ENCODE results near the gene KAT2A. TPM values are rescaled to one million over a fixed set of nuclear protein-coding genes. Genes with fewer than 3 reads are reported as not detected.
A peak's percentile ranks its signal among the peaks of the same experiment; 100 is the strongest.

Gene KAT2A
- total and polyA plus RNA-seq, 10 donors, result 37.8 to 168 (median 49.5) TPM

DNA sequence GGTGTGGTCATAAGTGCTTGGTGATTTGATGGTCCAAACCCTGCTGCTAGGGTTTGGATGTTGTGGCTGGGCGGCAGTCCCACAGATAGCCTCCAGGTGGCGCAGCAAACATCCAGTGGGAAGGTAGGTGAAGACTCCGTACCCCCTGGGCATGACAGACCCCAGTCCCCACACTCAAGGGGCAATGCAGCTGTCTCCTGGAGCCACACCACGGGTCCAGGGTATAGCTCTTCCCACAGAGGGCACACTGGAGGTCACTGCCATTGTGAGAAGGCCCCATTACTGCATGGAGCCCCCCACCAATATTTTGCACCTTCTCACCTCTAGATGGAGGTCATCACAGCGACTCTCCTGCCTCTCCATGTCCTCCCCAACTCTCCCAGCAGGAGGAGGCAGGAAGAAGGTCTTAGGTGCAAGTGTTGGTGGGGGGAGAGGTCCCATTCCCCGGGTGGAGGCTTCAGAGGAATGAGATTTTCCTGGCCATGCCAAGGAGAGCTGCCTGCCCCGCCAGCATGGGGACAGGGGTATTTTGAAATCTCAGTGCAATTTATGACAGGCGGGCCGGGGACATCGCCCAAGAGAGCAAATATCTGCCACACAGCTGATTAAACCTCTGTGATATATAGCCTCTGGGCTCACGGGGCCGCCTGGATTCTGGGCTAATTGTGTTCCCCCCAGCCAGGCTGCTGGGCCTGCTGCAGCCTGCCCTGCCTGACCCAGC, 53.6 kb downstream of the KAT2A start:
- 43 to 54% (median 47%) methylated on average over 11 to 12 of the region's 12 CpGs for WGBS, 5 donors
- Histone ChIP-seq H3K36me3 (no peaks in the 10 kb centered on the region), H3K4me3 (no peak overlapping the region), H3K4me1 (peaks cover 0 to 36% (median 14%) of the 10 kb centered on the region in 6 donors), H3K27me3 (replicated peaks in 1 of 7) (peaks cover 0 to 30% (median 11%) of the 10 kb centered on the region in 7 donors), H3K27ac (no peak overlapping the region), H3K9me3 (no peaks in the 10 kb centered on the region)
- intact Hi-C loops (cut with DNase I; ENCODE audit: low total_unique reads), result no loop called here
- TF ChIP-seq, protein P1, sequence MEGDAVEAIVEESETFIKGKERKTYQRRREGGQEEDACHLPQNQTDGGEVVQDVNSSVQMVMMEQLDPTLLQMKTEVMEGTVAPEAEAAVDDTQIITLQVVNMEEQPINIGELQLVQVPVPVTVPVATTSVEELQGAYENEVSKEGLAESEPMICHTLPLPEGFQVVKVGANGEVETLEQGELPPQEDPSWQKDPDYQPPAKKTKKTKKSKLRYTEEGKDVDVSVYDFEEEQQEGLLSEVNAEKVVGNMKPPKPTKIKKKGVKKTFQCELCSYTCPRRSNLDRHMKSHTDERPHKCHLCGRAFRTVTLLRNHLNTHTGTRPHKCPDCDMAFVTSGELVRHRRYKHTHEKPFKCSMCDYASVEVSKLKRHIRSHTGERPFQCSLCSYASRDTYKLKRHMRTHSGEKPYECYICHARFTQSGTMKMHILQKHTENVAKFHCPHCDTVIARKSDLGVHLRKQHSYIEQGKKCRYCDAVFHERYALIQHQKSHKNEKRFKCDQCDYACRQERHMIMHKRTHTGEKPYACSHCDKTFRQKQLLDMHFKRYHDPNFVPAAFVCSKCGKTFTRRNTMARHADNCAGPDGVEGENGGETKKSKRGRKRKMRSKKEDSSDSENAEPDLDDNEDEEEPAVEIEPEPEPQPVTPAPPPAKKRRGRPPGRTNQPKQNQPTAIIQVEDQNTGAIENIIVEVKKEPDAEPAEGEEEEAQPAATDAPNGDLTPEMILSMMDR (IDR thresholded peaks at IDR 0.05 in 8 of 11, conservative IDR thresholded peaks at IDR 0.05 in 3 of 11), result peak; percentile 69 to 97 (median 91)
- TF ChIP-seq POLR2A (IDR thresholded peaks at IDR 0.05) (no peak), POLR2AphosphoS5 (IDR thresholded peaks at IDR 0.05) (no peak)
- DNase-seq, result peak; percentile 88

DNA sequence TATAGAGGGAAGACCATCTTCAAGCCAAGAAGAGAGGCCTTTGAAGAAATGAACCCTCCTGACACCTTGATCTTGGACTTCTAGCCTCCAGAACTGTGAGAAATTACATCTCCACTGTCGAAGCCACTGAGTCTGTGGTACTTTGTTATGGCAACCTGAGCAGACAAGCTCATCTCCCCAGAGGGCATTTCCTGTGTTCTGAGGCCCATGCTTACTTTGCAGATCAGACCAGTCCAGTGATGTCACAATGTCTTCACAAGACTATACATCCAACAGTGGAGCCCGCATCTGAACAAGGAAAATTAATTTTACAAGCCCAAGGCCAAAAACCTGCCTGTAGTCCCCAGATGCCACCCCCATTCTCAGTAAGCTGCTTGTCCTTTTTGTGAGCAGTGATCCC, 56.0 kb downstream of the KAT2A start:
- intact Hi-C loops (cut with DNase I; ENCODE audit: low total_unique reads), result no loop called here
- no peaks in the 10 kb centered on the region for H3K36me3 ChIP-seq
- no peak overlapping the region for H3K4me3 ChIP-seq
- no peak for DNase-seq
- H3K27ac ChIP-seq, result no peak overlapping the region
- peaks cover 0 to 25% (median 4%) of the 10 kb centered on the region in 6 donors for H3K4me1 ChIP-seq
- 47 to 69% (median 60%) methylated on average over 2 of the region's 2 CpGs for WGBS, 5 donors
- TF ChIP-seq POLR2AphosphoS5 (IDR thresholded peaks at IDR 0.05), result no peak
- TF ChIP-seq, protein P1 (IDR thresholded peaks at IDR 0.05 in 8 of 11, conservative IDR thresholded peaks at IDR 0.05 in 3 of 11), result no peak
- no peak for TF ChIP-seq POLR2A (IDR thresholded peaks at IDR 0.05)
- H3K9me3 ChIP-seq, result no peaks in the 10 kb centered on the region
- H3K27me3 ChIP-seq (replicated peaks in 1 of 7), result peaks cover 0 to 6% (median 0%) of the 10 kb centered on the region in 7 donors

Other genes with a start within 250 kb of the KAT2A start
- 100 to 1,000 TPM in 2 of 7 donors, 10 to 100 TPM in 5; 64.9 to 112 (median 87.6) TPM for gene ACLY, start 202.4 kb downstream of the KAT2A start, total RNA-seq
- gene ACLY, start 202.4 kb downstream of the KAT2A start, polyA plus RNA-seq, result 10 to 100 TPM; 17.7 to 28.6 (median 21.6) TPM
- gene ODAD4, start 190.8 kb downstream of the KAT2A start, total RNA-seq, result 1 to 10 TPM in 1 of 7 donors, under 1 TPM in 2, not detected in 4; 0.20 to 1.0 (median 0.52) TPM
- gene ODAD4, start 190.8 kb downstream of the KAT2A start, polyA plus RNA-seq, result under 1 TPM; 0.22 to 0.35 (median 0.30) TPM
- 10 to 100 TPM; 29.2 to 49.8 (median 44.2) TPM for gene CNP, start 154.6 kb downstream of the KAT2A start, total RNA-seq
- gene CNP, start 154.6 kb downstream of the KAT2A start, polyA plus RNA-seq, result 10 to 100 TPM; 22.3 to 41.6 (median 25.9) TPM
- gene DNAJC7, start 103.9 kb downstream of the KAT2A start, total RNA-seq, result 100 to 1,000 TPM in 1 of 7 donors, 10 to 100 TPM in 6; 60.6 to 108 (median 90.4) TPM
- 10 to 100 TPM; 68.5 to 75.7 (median 71.6) TPM for gene DNAJC7, start 103.9 kb downstream of the KAT2A start, polyA plus RNA-seq
- 10 to 100 TPM; 20.7 to 38.8 (median 25.2) TPM for gene NKIRAS2, start 101.3 kb downstream of the KAT2A start, total RNA-seq
- gene NKIRAS2, start 101.3 kb downstream of the KAT2A start, polyA plus RNA-seq, result 10 to 100 TPM; 11.3 to 20.3 (median 12.4) TPM
- gene C17orf113, start 70.8 kb downstream of the KAT2A start, total RNA-seq, result 1 to 10 TPM in 2 of 7 donors, under 1 TPM in 5; 0.43 to 1.6 (median 0.85) TPM
- gene C17orf113, start 70.8 kb downstream of the KAT2A start, polyA plus RNA-seq, result under 1 TPM; 0.35 to 0.51 (median 0.43) TPM
- under 1 TPM in 5 of 7 donors, not detected in 2; 0.17 to 0.60 (median 0.44) TPM for gene ZNF385C, start 22.9 kb downstream of the KAT2A start, total RNA-seq
- under 1 TPM; 0.26 to 0.46 (median 0.38) TPM for gene ZNF385C, start 22.9 kb downstream of the KAT2A start, polyA plus RNA-seq
- 10 to 100 TPM; 23.0 to 30.9 (median 25.5) TPM for gene DHX58, start 8.7 kb downstream of the KAT2A start, total RNA-seq
- 10 to 100 TPM; 20.9 to 41.2 (median 38.1) TPM for gene DHX58, start 8.7 kb downstream of the KAT2A start, polyA plus RNA-seq
- gene HSPB9, start 1.4 kb upstream of the KAT2A start, total RNA-seq, result under 1 TPM in 1 of 7 donors, not detected in 6; 0.19 TPM
- gene HSPB9, start 1.4 kb upstream of the KAT2A start, polyA plus RNA-seq, result under 1 TPM; 0.11 to 0.17 (median 0.16) TPM
- 100 to 1,000 TPM; 120 to 181 (median 148) TPM for gene RAB5C, start 33.6 kb upstream of the KAT2A start, total RNA-seq
- gene RAB5C, start 33.6 kb upstream of the KAT2A start, polyA plus RNA-seq, result 100 to 1,000 TPM in 1 of 3 donors, 10 to 100 TPM in 2; 70.0 to 152 (median 89.2) TPM
- under 1 TPM; 0.17 to 0.52 (median 0.26) TPM for gene KCNH4, start 59.8 kb upstream of the KAT2A start, total RNA-seq
- gene KCNH4, start 59.8 kb upstream of the KAT2A start, polyA plus RNA-seq, result under 1 TPM; 0.14 to 0.32 (median 0.15) TPM
- gene HCRT, start 64.1 kb upstream of the KAT2A start, total RNA-seq, result not detected
- gene HCRT, start 64.1 kb upstream of the KAT2A start, polyA plus RNA-seq, result not detected
- 100 to 1,000 TPM in 3 of 7 donors, 10 to 100 TPM in 4; 29.4 to 122 (median 58.0) TPM for gene GHDC, start 73.1 kb upstream of the KAT2A start, total RNA-seq
- 10 to 100 TPM; 22.0 to 33.1 (median 26.1) TPM for gene GHDC, start 73.1 kb upstream of the KAT2A start, polyA plus RNA-seq
- gene STAT5B, start 155.0 kb upstream of the KAT2A start, total RNA-seq, result 100 to 1,000 TPM in 5 of 7 donors, 10 to 100 TPM in 2; 90.2 to 171 (median 103) TPM
- gene STAT5B, start 155.0 kb upstream of the KAT2A start, polyA plus RNA-seq, result 10 to 100 TPM; 26.4 to 34.7 (median 26.4) TPM
- 100 to 1,000 TPM in 1 of 7 donors, 10 to 100 TPM in 6; 63.7 to 131 (median 76.5) TPM for gene STAT5A, start 167.1 kb upstream of the KAT2A start, total RNA-seq
- 10 to 100 TPM; 22.7 to 42.3 (median 28.4) TPM for gene STAT5A, start 167.1 kb upstream of the KAT2A start, polyA plus RNA-seq

All from spleen (tissue), 11 donors.